ENCODE data around the gene SRD5A3.
"Not testable (repeated sequence)": the region's sequence is repeated elsewhere in the genome, so short reads cannot be mapped to it uniquely, and the experiment has no call there.

Gene SRD5A3

DNA sequence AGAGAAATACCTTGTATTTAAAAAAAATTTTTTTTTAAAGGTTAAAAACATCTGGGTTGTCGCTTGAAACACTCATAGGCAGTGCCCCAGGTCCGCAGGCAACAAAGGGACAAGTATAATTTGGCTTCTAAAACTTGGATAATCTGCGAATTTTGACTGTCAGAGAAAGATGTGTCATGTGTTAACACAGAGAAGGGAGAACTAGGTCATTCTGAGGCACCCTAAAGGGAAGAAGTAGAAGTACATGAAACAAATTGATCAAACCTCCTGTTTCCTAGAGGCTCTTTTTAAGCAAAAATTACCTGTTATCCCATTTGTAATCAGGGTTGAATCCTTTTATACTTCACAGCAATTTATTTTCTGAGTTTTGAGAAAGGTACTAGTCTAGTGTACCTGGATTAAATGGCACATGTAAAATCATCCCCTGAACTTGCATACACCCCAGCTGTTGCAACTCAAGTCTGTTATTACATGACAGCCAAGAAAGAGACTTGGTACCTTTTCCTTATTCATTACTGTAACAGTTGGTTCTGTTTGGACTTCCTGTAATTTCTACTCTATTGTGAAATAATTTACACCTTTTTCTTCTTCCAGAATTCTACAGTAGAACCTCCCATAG lies 1.7 kb downstream of the SRD5A3 start:
- TF ChIP-seq, protein P1, sequence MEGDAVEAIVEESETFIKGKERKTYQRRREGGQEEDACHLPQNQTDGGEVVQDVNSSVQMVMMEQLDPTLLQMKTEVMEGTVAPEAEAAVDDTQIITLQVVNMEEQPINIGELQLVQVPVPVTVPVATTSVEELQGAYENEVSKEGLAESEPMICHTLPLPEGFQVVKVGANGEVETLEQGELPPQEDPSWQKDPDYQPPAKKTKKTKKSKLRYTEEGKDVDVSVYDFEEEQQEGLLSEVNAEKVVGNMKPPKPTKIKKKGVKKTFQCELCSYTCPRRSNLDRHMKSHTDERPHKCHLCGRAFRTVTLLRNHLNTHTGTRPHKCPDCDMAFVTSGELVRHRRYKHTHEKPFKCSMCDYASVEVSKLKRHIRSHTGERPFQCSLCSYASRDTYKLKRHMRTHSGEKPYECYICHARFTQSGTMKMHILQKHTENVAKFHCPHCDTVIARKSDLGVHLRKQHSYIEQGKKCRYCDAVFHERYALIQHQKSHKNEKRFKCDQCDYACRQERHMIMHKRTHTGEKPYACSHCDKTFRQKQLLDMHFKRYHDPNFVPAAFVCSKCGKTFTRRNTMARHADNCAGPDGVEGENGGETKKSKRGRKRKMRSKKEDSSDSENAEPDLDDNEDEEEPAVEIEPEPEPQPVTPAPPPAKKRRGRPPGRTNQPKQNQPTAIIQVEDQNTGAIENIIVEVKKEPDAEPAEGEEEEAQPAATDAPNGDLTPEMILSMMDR (IDR thresholded peaks at IDR 0.05; ENCODE audit: low read depth, low read length), result no peak
- no peak for DNase-seq
- Histone ChIP-seq H3K4me3 (ENCODE audit: low read depth, low read length) (no peak overlapping the region), H3K36me3 (no peaks in the 10 kb centered on the region), H3K27ac (no peak overlapping the region), H3K27me3 (ENCODE audit: insufficient read depth, low read depth, severe bottlenecking) (no peaks in the 10 kb centered on the region), H3K9me3 (ENCODE audit: severe bottlenecking) (no peaks in the 10 kb centered on the region)

DNA sequence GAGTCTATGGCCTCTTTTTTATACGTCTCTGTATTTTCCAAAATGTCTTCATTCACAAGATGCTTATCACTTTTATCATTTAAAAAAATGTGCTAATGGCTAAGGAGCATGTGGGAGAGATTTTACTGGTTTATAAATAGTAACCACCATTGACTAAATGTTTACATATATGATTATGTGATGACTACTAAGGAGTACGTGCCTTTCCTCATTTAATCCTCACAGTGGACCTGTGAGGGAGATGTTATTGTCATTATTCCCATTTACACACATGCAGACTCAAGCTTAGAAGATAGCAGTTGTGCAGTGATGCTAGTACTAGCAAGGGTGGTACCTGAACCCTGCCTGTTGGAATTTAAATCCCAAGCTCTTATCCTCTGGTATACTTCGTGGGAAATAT lies 2.4 kb downstream of the SRD5A3 start:
- no peaks in the 10 kb centered on the region for H3K27me3 ChIP-seq (ENCODE audit: insufficient read depth, low read depth, severe bottlenecking)
- no peaks in the 10 kb centered on the region for H3K36me3 ChIP-seq
- no peaks in the 10 kb centered on the region for H3K9me3 ChIP-seq (ENCODE audit: severe bottlenecking)
- TF ChIP-seq, protein P1 (IDR thresholded peaks at IDR 0.05; ENCODE audit: low read depth, low read length), result no peak
- H3K27ac ChIP-seq, result no peak overlapping the region
- H3K4me3 ChIP-seq (ENCODE audit: low read depth, low read length), result no peak overlapping the region
- DNase-seq, result no peak

DNA sequence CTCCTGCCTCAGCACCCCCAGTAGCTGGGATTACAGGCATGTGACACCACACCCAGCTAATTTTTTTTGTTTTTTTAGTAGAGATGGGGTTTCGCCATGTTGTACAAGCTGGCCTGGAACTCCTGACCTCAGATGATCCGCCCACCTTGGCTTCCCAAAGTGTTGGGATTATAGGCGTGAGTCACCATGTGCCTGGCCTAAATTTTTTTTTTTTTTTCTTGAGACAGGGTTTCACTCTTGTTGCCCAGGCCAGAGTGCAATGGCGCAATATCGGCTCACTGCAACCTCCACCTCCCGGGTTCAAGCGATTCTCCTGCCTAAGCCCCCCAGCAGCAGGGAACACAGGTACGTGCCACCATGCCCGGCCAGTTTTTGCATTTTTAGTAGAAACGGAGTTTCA lies 4.8 kb downstream of the SRD5A3 start:
- H3K9me3 ChIP-seq (ENCODE audit: severe bottlenecking); H3K27me3 ChIP-seq (ENCODE audit: insufficient read depth, low read depth, severe bottlenecking); H3K36me3 ChIP-seq; H3K27ac ChIP-seq; H3K4me3 ChIP-seq (ENCODE audit: low read depth, low read length); DNase-seq: not testable (repeated sequence)

DNA sequence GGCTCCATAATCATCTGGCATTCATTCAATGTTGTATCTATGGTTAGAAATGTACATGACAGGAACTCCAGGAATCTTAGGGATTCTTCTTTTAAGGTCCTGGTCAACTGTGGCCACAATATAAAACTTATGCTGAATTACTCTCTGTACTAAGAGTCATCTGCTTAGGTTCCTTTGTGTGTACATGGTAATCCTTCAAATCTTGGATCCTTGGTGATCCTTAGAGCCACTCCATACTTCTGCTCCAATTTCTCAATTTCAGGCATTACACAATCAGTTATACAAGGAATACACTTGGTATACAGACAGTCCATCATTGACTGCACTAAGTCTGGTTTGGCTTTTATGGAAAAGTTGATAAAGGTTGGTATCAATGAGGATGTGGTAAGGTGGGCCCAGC lies 5.8 kb downstream of the SRD5A3 start:
- H3K27ac ChIP-seq, result no peak overlapping the region
- no peak overlapping the region for H3K4me3 ChIP-seq (ENCODE audit: low read depth, low read length)
- H3K36me3 ChIP-seq, result no peaks in the 10 kb centered on the region
- H3K9me3 ChIP-seq (ENCODE audit: severe bottlenecking), result no peaks in the 10 kb centered on the region
- TF ChIP-seq, protein P1 (IDR thresholded peaks at IDR 0.05; ENCODE audit: low read depth, low read length), result no peak
- DNase-seq, result no peak
- H3K27me3 ChIP-seq (ENCODE audit: insufficient read depth, low read depth, severe bottlenecking), result no peaks in the 10 kb centered on the region

DNA sequence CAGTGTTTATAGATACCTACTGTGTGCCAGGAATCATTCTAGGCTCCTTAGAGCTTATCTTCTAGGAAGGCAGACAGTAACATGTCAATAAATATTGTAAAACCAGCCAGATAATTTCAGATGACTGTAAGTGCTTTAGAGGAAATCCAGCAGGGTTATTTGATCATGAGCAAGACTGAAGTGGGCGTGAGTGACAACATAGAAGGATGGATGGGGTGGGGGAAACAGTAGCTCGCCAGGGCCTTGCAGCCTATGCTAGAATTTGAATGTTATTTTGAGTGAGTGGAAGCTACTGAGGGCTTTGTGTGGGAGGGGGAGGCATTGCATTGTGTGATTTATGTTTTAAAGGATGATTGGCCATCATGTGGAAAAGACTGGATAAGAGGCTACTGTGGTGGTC lies 6.7 kb downstream of the SRD5A3 start:
- Histone ChIP-seq H3K9me3 (ENCODE audit: severe bottlenecking) (no peaks in the 10 kb centered on the region), H3K27me3 (ENCODE audit: insufficient read depth, low read depth, severe bottlenecking) (no peaks in the 10 kb centered on the region), H3K4me3 (ENCODE audit: low read depth, low read length) (no peak overlapping the region), H3K36me3 (no peaks in the 10 kb centered on the region), H3K27ac (no peak overlapping the region)
- no peak for DNase-seq
- TF ChIP-seq, protein P1 (IDR thresholded peaks at IDR 0.05; ENCODE audit: low read depth, low read length), result no peak

DNA sequence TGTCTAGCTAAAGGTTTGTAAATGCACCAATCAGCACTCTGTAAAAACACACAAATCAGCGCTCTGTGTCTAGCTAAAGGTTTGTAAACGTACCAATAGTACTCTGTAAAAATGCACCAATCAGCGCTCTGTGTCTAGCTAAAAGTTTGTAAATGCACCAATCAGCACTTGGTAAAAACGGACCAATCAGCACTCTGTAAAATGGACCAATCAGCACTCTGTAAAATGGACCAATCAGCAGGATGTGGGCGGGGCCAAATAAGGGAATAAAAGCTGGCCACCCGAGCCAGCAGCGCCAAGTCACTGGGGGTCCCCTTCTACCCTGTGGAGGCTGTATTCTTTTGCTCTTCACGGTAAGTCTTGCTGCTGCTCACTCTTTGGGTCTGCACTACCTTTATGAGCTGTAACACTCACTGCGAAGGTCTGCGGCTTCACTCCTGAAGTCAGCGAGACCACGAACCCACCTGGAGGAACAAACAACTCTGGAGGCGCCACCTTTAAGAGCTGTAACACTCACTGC lies 7.2 kb downstream of the SRD5A3 start:
- H3K9me3 ChIP-seq (ENCODE audit: severe bottlenecking); H3K27me3 ChIP-seq (ENCODE audit: insufficient read depth, low read depth, severe bottlenecking); H3K36me3 ChIP-seq; DNase-seq; H3K27ac ChIP-seq; H3K4me3 ChIP-seq (ENCODE audit: low read depth, low read length): not testable (repeated sequence)

DNA sequence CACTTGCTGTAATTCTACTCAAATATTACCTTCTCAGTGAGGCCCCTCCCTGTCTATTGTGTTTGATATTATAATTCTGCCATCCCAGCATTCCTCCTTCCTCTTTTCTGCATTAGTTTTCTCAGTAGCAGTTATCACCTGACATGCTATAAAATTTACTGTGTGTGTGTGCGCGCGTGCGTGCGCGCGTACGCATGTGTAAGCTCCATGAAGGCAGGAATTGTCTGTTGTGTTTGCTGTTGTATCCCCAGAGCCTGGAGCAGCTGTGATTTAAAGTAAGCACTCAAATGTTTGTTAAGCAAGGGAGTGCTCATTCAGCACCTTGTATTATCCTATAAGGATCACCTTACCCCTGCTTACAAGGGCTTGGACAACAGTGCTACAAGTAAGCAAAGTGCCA lies 8.6 kb downstream of the SRD5A3 start:
- Histone ChIP-seq H3K4me3 (ENCODE audit: low read depth, low read length) (no peak overlapping the region), H3K27ac (no peak overlapping the region), H3K27me3 (ENCODE audit: insufficient read depth, low read depth, severe bottlenecking) (no peaks in the 10 kb centered on the region), H3K9me3 (ENCODE audit: severe bottlenecking) (no peaks in the 10 kb centered on the region), H3K36me3 (no peaks in the 10 kb centered on the region)
- TF ChIP-seq, protein P1 (IDR thresholded peaks at IDR 0.05; ENCODE audit: low read depth, low read length), result no peak
- no peak for DNase-seq

All from WERI-Rb-1 (cell line).